ENCODE data around the gene RNGTT. TPM values are rescaled to one million over a fixed set of nuclear protein-coding genes. Genes with fewer than 3 reads are reported as not detected.
"Not testable (repeated sequence)": the region's sequence is repeated elsewhere in the genome, so short reads cannot be mapped to it uniquely, and the experiment has no call there.

The RNGTT gene
- total and polyA plus RNA-seq, 8 donors, result 1.8 to 31.6 (median 5.8) TPM

- WGBS, 5 donors, result 28 to 44% (median 35%) methylated on average over 3 of the region's 3 CpGs
- peak in 1 of 2 donors; percentile 36 for DNase-seq
- Histone ChIP-seq H3K36me3 (peaks cover 0 to 15% (median 3%) of the 10 kb centered on the region in 4 donors), H3K27me3 (no peaks in the 10 kb centered on the region), H3K27ac (no peak overlapping the region), H3K4me1 (peaks cover 7 to 24% (median 15%) of the 10 kb centered on the region in 4 donors), H3K9me3 (peaks cover 0 to 8% (median 0%) of the 10 kb centered on the region in 4 donors), H3K4me3 (no peak overlapping the region)
- TF ChIP-seq EP300 (IDR thresholded peaks at IDR 0.05) (no peak), POLR2AphosphoS5 (IDR thresholded peaks at IDR 0.05) (no peak), POLR2A (IDR thresholded peaks at IDR 0.05) (no peak)
- TF ChIP-seq, protein P1, sequence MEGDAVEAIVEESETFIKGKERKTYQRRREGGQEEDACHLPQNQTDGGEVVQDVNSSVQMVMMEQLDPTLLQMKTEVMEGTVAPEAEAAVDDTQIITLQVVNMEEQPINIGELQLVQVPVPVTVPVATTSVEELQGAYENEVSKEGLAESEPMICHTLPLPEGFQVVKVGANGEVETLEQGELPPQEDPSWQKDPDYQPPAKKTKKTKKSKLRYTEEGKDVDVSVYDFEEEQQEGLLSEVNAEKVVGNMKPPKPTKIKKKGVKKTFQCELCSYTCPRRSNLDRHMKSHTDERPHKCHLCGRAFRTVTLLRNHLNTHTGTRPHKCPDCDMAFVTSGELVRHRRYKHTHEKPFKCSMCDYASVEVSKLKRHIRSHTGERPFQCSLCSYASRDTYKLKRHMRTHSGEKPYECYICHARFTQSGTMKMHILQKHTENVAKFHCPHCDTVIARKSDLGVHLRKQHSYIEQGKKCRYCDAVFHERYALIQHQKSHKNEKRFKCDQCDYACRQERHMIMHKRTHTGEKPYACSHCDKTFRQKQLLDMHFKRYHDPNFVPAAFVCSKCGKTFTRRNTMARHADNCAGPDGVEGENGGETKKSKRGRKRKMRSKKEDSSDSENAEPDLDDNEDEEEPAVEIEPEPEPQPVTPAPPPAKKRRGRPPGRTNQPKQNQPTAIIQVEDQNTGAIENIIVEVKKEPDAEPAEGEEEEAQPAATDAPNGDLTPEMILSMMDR (IDR thresholded peaks at IDR 0.05), result no peak
- intact Hi-C loops (cut with DNase I; ENCODE audit: low total_unique reads), result no loop called here
Observed at GRCh38 chr6:88840796-88841539, 122.5 kb downstream of the RNGTT start.

- TF ChIP-seq, protein P1 (IDR thresholded peaks at IDR 0.05), result no peak
- TF ChIP-seq POLR2AphosphoS5 (IDR thresholded peaks at IDR 0.05) (no peak), EP300 (IDR thresholded peaks at IDR 0.05) (no peak), POLR2A (IDR thresholded peaks at IDR 0.05) (no peak)
- Histone ChIP-seq H3K9me3 (peaks cover 0 to 8% (median 0%) of the 10 kb centered on the region in 4 donors), H3K4me3 (no peak overlapping the region), H3K27ac (no peak overlapping the region), H3K4me1 (peaks cover 7 to 24% (median 15%) of the 10 kb centered on the region in 4 donors), H3K27me3 (no peaks in the 10 kb centered on the region), H3K36me3 (peaks cover 0 to 15% (median 3%) of the 10 kb centered on the region in 4 donors)
- DNase-seq, result no peak
- intact Hi-C loops (cut with DNase I; ENCODE audit: low total_unique reads), result no loop called here
- 84 to 95% (median 94%) methylated on average over 7 of the region's 7 CpGs for WGBS, 5 donors
Observed at GRCh38 chr6:88840289-88840688, 123.1 kb downstream of the RNGTT start.

GRCh38 chr6:88839280-88839679 lies 124.1 kb downstream of the RNGTT start:
- intact Hi-C loops (cut with DNase I; ENCODE audit: low total_unique reads), result no loop called here
- WGBS, 5 donors, result 91 to 97% (median 96%) methylated on average over 5 of the region's 5 CpGs
- no peaks in the 10 kb centered on the region for H3K27me3 ChIP-seq
- H3K4me1 ChIP-seq, result peaks cover 7 to 24% (median 15%) of the 10 kb centered on the region in 4 donors
- H3K27ac ChIP-seq, result no peak overlapping the region
- no peak for DNase-seq
- H3K4me3 ChIP-seq, result no peak overlapping the region
- no peak for TF ChIP-seq POLR2AphosphoS5 (IDR thresholded peaks at IDR 0.05)
- TF ChIP-seq, protein P1 (IDR thresholded peaks at IDR 0.05), result no peak
- no peak for TF ChIP-seq EP300 (IDR thresholded peaks at IDR 0.05)
- no peak for TF ChIP-seq POLR2A (IDR thresholded peaks at IDR 0.05)
- H3K9me3 ChIP-seq, result peaks cover 0 to 8% (median under 1%) of the 10 kb centered on the region in 4 donors
- peaks cover 0 to 15% (median 3%) of the 10 kb centered on the region in 4 donors for H3K36me3 ChIP-seq

DNA sequence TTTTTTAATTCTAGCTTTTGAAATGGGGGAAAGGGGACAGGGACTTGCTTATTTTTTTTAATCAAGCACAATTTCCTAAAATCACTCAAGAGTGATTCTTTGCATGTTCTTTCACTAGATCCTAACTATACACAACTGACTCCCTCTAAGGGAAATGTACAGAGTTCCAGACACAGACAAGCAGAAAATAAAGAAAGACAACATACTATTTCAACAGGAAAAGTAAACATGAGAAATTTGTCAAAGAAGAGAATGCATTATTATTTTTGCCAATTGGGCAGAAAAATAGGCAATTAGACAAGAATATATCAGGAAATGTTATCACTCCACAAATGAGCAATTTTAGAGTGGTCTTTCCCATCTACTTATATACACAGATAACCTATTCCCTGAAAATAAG lies 128.2 kb downstream of the RNGTT start:
- intact Hi-C loops (cut with DNase I; ENCODE audit: low total_unique reads), result no loop called here
- Histone ChIP-seq H3K4me3 (no peak overlapping the region), H3K4me1 (peaks cover 0 to 4% (median under 1%) of the 10 kb centered on the region in 4 donors), H3K27ac (no peak overlapping the region), H3K27me3 (no peaks in the 10 kb centered on the region), H3K36me3 (peaks cover 0 to 6% (median 2%) of the 10 kb centered on the region in 4 donors), H3K9me3 (peaks cover 0 to 38% (median 17%) of the 10 kb centered on the region in 4 donors)
- TF ChIP-seq POLR2AphosphoS5 (IDR thresholded peaks at IDR 0.05) (no peak), POLR2A (IDR thresholded peaks at IDR 0.05) (no peak), EP300 (IDR thresholded peaks at IDR 0.05) (no peak)
- TF ChIP-seq, protein P1 (IDR thresholded peaks at IDR 0.05), result no peak
- no peak for DNase-seq

GRCh38 chr6:88833071-88833470 lies 130.3 kb downstream of the RNGTT start:
- H3K4me3 ChIP-seq; H3K4me1 ChIP-seq; H3K27me3 ChIP-seq; H3K27ac ChIP-seq; intact Hi-C loops (cut with DNase I; ENCODE audit: low total_unique reads); H3K36me3 ChIP-seq; DNase-seq: not testable (repeated sequence)
- 80 to 100% (median 92%) methylated on average over 1 of the region's 1 CpG for WGBS, 5 donors
- peaks cover 0 to 38% (median 19%) of the 10 kb centered on the region in 4 donors for H3K9me3 ChIP-seq

GRCh38 chr6:88827599-88827998 lies 135.8 kb downstream of the RNGTT start:
- H3K9me3 ChIP-seq, result peaks cover 0 to 22% (median 9%) of the 10 kb centered on the region in 4 donors
- H3K4me1 ChIP-seq; intact Hi-C loops (cut with DNase I; ENCODE audit: low total_unique reads); H3K27me3 ChIP-seq; H3K4me3 ChIP-seq; DNase-seq; H3K36me3 ChIP-seq; H3K27ac ChIP-seq: not testable (repeated sequence)
- 73 to 89% (median 84%) methylated on average over 2 to 4 of the region's 4 CpGs for WGBS, 5 donors
